Measurements from ENCODE around the gene PRKAR2A.

GRCh38 chr3:48747015-48747615, 100.6 kb downstream of the PRKAR2A start:
- no peak for TF ChIP-seq EZH2 (IDR thresholded peaks at IDR 0.05; ENCODE audit: borderline replicate concordance, low read length)
- TF ChIP-seq CTCF (conservative IDR thresholded peaks at IDR 0.05 in 1 of 2, IDR thresholded peaks at IDR 0.05 in 1 of 2; ENCODE audit: extremely low read depth in 1 of 2, insufficient read depth in 1 of 2, low read depth in 1 of 2, low read length in 2 of 2), result no peak

Measured in mammary epithelial cell (primary cell).